Inferior parietal cortex (tissue), 1 donor: ENCODE measurements around the gene SOWAHA.
"Not testable (repeated sequence)": the region's sequence is repeated elsewhere in the genome, so short reads cannot be mapped to it uniquely, and the experiment has no call there.

Experiments
- DNase-seq: peaks from one replicate; pipeline ENCODE4 v3.0.0-alpha.2; 2016; ENCODE audit errors: extremely low spot score

SOWAHA gene

GRCh38 chr5:132853323-132853722 lies 40.2 kb downstream of the SOWAHA start:
- DNase-seq = no peak

GRCh38 chr5:132853790-132854189 lies 40.7 kb downstream of the SOWAHA start:
- no peak for DNase-seq

- no peak for DNase-seq
Observed at GRCh38 chr5:132854301-132854700, 41.2 kb downstream of the SOWAHA start.

- not testable (repeated sequence) for DNase-seq
Observed at GRCh38 chr5:132854992-132855391, 41.9 kb downstream of the SOWAHA start.

- DNase-seq = no peak
Observed at GRCh38 chr5:132856011-132856410, 42.9 kb downstream of the SOWAHA start.

- DNase-seq = no peak
Observed at GRCh38 chr5:132859889-132860437, 46.9 kb downstream of the SOWAHA start.

- DNase-seq = no peak
Observed at GRCh38 chr5:132860742-132861141, 47.6 kb downstream of the SOWAHA start.

- peak; percentile 28 for DNase-seq
Observed at GRCh38 chr5:132865668-132866341, 52.7 kb downstream of the SOWAHA start.
